ENCODE measurements around the gene CASKIN1.

The CASKIN1 gene

DNA sequence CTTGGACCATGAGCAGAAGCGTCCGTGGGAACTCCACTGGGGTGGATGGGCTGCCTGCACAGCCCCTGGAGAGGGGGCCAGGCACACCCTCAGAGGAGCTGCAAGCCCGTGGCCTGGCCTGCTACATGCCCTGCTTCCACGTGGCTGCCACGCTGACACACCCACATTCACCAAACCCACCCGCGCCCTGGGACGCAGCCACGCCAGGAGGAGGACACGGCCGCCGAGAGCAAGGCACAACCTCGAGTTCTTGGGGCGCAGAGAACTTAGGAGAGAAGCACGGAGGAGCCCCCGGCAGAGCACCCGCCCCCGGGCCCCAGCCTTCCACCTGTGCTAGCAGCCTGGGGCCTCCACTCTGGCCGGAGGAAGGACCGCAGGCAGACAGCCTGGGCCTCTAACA, 18.8 kb downstream of the CASKIN1 start:
- no peak for DNase-seq (ENCODE audit: low read depth in 2 of 2)

DNA sequence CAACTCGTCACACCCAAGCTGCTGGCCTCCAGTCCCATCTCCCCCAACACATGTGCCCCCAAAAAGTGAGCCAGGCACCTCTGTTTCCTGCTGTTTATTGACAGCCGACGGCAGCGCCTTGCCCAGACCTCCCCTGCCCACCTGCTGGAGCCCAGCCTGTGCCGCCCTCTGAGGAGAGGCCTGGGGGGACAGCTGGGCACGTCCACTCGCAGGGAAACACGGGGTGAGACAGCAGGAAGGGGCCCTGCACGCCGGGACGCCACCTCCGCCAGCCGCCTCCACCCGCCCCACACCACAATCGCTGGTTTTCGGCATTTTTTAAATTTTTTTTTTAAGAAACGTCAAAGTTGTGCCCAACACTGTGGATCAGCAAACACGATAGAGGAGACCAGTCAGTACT, 19.3 kb downstream of the CASKIN1 start:
- no peak for DNase-seq (ENCODE audit: low read depth in 2 of 2)

DNA sequence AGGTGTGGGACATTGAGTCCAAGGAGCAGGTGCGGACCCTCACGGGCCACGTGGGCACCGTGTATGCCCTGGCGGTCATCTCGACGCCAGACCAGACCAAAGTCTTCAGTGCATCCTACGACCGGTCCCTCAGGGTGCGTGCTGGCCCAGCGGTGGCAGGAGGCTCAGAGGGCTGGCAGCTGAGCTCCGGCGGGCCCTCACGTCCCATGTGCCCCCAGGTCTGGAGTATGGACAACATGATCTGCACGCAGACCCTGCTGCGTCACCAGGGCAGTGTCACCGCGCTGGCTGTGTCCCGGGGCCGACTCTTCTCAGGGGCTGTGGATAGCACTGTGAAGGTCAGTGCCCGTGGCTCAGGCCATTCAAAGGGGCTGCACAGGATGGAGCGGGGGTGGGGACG, 20.4 kb downstream of the CASKIN1 start:
- no peak for DNase-seq (ENCODE audit: low read depth in 2 of 2)

DNA sequence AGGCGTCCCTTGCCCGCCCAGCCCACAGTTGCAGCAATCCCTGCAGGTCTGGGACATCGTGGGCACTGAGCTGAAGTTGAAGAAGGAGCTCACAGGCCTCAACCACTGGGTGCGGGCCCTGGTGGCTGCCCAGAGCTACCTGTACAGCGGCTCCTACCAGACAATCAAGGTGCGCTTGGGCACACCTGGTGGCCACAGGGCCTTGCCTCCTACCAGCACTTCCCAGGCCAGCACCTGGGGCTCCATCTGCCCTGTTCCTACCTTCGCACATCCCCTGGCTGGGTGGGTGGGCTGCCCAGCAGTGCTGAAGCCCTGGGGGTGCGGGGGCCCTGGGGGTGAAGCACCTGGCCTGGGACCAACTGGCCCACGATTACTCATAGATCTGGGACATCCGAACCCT, 21.0 kb downstream of the CASKIN1 start:
- DNase-seq (ENCODE audit: low read depth in 2 of 2) = no peak

DNA sequence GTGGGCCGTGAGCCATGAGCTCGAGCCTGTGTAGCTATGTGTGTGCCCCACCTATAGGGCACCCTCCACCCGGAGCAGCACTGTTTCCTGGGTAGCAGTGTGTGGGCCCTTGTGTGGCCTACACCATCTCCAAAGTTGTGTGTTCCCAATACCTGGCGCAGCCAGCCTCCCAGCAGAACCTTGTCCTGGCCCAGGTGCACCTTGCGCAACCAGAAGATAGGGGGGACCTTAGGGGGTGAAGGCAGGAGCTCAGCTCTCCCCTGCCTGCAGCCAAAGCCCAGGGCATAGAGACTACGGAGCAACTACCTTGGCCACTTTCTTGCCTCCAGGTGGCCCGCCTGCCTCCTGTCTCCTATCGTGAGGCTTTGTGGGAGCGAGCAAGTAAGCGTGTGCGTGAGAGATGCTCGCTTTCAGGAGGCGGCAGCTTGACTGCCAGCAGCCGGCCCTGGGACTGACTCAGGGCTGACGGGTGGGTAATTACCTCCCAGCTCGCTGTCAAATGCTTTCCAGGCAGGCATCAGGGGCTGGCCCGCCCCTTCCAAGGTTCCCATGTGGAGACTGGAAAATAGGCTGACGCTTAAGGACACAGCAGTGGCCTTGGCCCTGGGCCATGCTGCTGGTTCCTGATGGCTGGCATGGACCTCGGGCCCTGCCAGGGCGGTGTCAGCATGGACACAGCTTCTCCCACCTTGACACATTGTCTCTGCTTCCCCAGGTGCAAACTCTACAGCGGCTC, 21.8 kb downstream of the CASKIN1 start:
- no peak for DNase-seq (ENCODE audit: low read depth in 2 of 2)

DNA sequence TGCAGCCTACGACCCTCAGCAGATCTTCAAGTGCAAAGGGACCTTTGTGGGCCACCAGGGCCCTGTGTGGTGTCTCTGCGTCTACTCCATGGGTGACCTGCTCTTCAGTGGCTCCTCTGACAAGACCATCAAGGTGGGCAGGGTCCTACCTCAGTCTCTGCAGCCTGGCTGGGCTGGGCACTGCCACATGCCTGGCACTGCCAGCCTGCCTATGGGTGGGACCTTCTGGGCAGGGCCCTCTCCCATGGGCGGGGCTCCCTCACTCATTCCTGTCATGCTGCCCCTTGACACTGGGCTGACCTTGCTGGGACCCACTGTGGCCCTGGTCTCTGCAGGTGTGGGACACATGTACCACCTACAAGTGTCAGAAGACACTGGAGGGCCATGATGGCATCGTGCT, 22.5 kb downstream of the CASKIN1 start:
- no peak for DNase-seq (ENCODE audit: low read depth in 2 of 2)

DNA sequence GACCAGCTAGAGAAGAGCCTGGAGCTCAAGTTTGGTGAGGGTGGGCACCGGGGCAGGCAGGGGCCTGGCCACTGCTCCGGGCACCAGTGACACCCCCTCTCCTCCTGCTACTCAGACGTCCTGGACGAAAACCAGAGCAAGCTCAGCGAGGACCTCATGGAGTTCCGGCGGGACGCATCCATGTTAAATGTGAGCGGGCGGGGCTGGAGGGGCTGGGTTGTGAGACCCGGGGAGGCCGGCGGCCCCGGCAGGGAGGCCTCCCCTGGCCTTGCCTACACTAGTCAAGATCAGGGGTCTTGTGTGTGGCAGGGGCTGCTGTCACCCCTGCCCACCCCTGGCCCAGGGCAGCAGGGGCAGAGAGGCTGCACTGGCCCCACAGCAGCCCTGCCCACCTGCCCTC, 23.0 kb downstream of the CASKIN1 start:
- no peak for DNase-seq (ENCODE audit: low read depth in 2 of 2)

DNA sequence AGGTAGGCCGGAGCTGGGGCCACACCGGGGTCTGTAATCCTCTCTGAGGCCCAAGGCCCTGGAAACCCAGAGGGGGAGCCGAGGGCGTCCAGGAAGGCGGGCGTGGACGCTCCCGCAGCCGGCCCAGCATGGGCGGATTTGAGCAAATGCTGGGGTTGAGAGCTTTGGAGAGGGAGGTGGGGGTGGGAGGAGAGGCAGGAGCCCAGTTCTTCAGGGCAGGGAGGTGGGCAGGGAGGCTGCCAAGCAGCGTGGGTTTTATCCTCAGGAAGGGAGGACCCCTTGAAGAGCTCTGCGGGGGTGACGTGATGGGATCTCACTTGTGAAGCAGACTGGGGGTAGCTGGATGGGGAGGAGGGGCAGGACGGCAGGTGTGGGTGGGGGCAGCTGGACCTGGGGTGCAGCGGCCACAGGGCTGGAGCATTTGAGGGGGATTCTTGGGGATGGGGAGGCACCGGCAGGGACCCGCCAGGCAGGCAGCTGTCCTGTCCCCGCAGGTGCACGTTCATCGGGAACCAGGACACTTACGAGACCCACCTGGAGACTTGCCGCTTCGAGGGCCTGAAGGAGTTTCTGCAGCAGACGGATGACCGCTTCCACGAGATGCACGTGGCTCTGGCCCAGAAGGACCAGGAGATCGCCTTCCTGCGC, 23.6 kb downstream of the CASKIN1 start:
- DNase-seq (ENCODE audit: low read depth in 2 of 2) = no peak

DNA sequence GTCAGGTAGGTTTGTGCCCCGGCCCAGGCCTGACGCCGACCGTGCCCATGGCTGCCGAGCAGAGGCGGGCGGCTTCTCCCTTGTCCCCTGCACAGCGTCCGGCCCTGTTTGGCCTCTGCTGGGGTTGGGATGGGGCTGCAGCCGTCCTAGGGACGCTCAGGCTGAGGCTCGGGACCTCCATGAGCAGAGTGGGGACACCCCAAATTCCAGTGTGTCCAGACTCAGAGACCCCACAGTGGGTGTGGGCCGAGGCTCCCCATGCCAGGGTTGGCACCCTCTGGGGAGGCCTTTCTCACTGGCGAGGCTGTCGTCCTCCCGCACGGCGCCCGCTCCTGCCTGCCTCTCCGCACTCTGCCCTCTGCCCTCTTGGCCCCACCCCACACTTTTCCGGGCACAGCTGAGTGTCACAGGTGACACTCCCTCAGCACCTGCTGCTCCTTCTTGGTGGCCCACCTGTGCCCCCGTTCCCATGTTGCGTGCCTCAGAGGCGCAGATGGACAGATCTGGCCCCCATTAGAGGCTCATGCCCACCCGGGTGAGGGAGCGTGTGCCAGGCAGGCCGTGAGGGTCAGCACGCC, 24.7 kb downstream of the CASKIN1 start:
- no peak for DNase-seq (ENCODE audit: low read depth in 2 of 2)

DNA sequence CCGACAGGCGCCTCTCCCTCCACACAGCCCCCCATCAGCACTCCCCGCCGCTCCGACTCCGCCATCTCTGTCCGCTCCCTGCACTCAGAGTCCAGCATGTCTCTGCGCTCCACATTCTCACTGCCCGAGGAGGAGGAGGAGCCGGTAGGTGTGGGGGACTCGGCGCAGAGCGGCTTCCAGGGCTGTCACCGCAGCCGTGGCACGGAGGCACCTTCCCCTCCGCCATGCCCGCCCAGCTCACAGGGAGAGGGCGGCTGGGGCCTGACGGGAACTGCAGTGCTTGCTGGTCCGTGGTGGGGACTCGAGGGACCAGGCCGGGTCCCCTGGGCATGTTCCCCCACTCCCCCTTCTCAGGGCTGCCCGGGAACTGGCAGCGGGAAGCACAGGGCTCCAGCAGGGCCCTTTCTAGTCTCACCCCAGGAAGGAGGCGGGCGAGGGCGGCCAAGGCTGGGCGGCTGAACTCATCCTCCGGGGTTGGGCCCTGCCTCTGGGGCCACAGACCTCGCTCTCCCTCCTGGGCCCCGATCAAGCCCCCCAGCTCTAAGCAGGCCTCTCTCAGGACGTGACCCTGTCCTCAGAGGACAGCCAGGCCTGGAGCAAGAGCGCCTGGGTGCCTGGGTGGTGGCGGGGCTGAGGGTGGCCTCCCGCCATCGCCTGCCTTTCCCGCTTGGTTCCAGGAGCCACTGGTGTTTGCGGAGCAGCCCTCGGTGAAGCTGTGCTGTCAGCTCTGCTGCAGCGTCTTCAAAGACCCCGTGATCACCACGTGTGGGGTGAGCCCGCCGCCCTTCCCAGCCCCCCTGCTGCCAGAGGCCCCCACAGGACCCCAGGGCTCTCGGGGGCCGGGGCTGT, 25.6 kb downstream of the CASKIN1 start:
- no peak for DNase-seq (ENCODE audit: low read depth in 2 of 2)

DNA sequence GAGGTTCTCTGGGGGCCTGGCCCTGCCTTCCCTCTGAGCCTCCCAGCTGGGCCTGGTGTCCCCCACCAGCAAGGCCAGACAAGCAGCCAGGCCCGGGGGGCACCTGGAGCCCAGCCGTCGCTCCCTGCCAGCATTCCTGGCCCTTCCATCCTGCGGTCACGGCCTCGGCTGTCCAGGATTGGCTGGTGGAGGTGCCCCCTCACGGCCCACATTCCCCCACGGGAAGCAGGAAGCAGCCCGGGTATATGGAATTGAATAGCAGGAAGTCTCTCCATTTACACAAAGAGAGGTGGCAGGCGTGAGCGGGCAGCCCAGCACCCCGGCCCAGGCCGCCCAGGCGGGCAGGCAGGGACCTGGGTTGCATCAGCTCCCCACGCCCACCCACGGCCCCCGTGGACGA, 26.3 kb downstream of the CASKIN1 start:
- no peak for DNase-seq (ENCODE audit: low read depth in 2 of 2)

DNA sequence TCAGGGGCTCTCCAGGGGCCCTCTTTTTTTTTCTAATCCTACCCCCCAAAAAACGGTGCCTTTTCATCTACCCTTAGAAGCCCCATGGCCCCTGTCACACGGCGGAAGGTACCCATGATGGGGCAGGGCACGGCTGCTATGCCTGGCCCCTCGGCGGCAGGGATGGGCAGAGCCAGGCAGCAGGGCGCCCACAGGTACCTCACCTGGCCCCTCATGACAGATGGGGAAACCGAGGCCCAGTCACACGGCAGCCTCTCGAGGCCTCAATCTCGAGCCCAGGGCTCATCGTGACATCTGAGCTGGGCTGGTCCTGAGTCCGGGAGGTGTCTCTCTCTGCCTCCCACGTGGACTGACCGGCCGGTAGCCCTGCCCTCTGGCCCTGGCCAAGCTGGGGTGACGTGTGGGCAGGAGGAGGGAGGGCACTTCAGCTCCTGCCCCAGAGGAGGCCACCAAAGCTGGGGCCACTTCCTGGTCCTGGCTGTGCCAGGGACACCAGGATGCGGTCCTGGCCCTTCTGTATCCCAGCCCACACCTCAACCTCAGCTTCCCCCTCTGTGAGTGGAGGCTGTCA, 29.3 kb downstream of the CASKIN1 start:
- no peak for DNase-seq (ENCODE audit: low read depth in 2 of 2)

DNA sequence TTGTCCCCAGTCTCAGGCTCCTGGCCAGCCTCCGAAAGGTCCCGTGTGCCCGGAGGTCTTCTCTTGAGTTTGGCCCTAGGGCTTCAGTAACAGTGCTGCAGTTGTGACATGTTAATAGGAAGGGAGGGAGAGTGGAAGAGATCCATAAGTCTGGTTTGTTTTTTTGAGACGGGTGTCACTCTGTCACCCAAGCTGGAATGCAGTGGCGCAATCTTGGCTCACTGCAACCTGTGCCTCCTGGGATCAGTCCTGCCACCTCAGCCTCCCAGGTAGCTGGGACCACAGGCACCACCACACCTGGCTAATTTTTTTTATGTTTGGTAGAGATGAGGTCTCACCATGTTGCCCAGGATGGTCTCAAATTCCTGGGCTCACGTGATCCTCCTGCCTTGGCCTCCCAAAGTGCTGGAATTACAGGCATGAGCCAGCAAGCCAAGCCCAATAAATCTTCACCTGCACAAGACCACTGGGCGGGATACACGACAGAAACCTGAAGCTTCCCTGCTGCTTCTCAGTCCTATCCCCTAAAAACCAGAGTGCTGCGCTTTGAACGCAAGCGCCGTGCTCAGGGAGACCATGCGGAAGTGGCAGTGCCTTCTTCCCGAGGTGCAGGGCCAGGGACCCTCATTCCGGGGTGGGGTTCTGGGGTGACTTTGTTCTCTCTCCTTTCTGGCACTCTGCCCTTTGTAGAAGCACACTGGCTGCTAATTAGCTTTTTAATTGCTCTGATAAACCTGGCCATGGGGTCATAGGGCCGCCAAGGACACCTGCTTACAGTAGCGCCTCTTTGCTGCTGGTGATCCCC, 29.9 kb downstream of the CASKIN1 start:
- DNase-seq (ENCODE audit: low read depth in 2 of 2) = no peak

DNA sequence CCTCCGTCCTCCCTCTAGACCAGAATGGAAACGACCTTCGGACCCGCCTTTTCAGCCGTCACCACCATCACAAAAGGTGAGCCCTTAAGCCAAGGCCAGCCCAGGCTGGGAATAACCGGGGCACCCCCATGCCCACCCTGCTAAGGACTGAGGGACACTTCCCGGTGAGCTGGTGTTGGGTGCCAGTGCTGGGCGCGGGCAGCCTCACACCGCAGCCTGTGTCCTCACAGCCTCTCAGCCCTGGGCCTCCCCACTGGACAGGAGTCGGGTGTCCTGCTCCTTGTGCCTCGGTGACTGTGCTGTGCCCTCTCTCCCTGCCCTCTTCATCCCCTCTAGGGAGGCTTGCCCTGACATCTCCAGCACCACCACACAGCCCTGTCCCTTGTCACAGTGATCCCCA, 30.5 kb downstream of the CASKIN1 start:
- DNase-seq (ENCODE audit: low read depth in 2 of 2) = no peak

DNA sequence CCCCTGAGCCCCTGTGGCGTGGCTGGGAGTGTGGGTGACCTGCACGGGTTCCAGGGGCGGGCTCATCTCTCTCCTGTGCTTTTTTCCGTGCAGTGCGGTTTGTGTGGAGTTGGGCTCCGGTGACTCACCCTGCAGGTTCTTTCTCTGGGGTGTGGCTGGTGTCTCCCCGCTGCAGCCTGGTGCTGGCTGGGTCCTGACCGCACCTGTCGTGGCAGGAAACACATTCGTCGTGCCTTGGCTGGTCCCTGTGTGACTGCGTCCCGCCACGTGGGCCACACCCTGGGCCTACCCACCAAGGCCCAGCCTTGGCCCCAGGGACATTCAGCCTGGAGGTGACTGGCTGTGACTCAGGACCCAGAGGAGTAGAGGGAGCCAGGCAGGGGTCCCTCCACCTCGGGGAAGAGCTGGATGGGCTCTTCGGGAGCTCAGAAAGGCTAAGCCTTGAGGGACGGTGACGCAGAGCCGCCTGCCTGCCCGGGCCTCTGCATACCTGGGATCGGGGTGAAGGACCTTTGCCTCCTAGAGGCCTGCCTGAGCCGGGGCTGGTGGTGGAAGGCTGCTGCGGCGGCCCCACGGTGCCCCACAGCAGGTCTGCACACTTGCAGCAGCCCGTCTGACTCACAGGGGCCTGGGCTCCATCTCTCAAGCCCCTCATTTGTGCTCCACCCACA, 33.1 kb downstream of the CASKIN1 start:
- no peak for DNase-seq (ENCODE audit: low read depth in 2 of 2)

DNA sequence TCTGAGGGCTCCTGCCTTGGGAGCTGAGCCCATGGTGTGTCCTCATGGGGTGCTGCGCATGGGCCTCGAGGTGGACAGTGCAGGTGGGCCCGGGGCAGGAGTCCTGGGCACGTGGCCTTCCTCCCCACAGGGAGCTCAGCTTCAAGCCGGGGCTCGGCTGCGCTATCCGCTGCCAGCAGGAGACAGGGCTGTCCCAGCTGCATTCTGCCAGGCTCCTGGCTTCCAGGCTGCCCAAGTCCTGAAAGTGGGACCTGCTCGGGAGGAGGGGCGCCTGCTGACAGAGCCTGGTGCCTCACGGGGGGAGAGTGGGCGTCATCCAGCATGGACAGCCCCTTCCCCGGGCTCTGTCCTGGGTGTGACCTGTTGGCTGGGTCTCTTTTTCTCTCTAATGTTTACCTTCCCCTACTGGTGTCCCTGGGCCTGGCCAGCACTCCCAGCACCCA, 33.7 kb downstream of the CASKIN1 start:
- no peak for DNase-seq (ENCODE audit: low read depth in 2 of 2)

DNA sequence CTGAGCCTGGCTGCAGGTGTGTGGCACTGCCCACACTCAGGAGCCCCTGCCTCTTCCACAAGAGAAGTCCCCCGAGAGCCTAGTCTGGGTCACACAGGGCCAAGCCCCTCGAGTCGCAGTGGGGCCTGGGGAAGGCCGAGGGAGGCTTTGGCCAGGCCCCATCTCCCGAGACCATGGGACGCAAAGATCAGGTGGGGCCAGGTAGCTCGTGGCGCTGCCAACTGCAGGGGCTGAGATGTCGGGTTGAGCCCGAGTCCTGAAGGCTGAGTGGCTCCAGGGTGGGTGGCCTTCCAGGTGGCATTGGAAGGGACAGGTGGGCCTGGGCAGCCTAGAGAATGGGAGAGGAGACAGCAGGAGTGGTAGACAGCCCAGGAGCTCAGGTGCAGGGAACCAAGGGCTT, 34.5 kb downstream of the CASKIN1 start:
- DNase-seq (ENCODE audit: low read depth in 2 of 2) = no peak

DNA sequence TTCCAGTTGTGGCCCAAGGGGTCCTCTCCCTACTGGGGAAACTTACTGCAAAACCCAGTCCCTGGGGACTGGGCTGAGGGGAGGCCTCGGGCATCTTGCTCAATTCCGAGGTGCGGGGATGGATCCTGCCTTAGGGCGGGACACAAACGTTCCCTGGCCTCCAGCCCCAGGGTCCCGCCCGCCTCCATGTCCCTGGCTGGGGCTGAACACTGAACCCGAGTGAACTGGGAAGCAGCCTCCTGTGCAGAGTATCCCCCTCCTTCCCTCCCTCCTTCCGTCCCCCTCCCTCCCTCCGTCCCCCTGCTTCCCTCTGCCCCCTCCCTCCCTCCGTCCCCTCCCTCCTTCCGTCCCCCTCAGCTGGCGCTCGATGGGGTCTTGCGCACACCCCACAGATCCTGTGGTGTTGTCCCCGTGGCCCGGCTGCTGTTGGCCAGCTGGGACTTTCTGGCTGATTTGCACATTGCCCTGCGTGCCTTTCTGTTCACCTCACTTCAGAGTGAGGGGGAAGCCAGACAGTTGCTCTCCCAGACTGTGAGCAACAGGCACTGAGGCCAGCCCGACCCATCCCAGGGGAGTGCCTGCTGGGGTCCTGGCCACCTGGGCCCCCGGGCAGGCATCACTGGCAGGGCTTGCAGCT, 35.4 kb downstream of the CASKIN1 start:
- no peak for DNase-seq (ENCODE audit: low read depth in 2 of 2)

DNA sequence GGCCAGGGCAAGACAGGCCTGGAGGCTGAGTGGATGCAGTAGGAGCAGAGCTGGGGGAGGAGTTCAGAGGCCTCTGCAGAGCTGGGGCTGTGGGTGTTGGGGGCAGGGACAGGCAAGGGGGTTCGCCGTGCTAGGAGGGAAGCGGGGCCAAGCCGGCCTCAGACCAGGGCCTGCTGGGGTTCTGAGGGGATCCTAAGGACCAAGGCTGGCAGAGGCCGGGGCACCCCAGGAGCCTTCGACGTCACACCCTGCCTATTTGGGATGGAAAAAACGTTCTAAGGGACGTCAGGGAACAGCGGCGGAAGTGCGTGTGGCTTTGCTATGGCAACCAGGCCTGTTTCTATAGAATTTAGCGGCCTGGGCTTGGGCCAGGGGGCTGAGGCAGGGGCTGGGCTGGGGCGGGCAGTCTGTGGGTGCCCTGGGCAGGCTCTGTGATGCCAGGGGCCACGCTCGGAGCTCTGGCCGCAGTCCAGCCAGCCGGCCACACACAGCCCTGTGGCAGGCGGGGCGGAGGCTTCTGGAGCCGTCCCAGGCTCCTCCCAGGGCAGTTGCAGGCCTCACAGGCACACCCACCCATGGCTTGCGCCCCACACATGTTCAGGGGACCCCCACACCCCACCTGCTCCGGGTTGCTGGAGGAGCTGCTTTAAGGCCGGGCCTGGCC, 37.1 kb downstream of the CASKIN1 start:
- no peak for DNase-seq (ENCODE audit: low read depth in 2 of 2)

DNA sequence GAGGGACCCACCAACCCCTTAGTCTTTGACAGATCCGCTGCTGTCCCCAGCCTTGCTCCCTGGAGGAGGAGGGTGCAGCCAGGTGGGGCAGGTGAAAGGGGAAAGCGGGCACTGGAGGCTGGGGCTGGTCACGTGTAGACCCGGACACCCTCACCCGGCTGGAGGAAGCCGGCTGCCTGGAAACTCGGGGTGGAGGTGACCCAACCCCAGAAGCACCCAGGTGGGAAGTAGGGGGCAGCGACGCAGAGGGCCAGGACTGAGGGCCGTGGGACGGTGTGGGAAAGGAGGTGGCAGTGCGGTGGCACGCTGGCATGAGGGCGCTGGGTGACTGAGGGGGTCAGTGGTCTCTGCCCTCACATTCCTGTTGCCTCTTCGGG, 38.2 kb downstream of the CASKIN1 start:
- DNase-seq (ENCODE audit: low read depth in 2 of 2) = no peak
